Measurements from ENCODE around the gene REEP5. TPM values are rescaled to one million over a fixed set of nuclear protein-coding genes. Genes with fewer than 3 reads are reported as not detected.

Gene REEP5
- total and polyA plus RNA-seq, 2 of the 8 experiments (the other 6 are each of a cell fraction or from before 2014, with no cell fraction given): 58.3 to 94.3 TPM

DNA sequence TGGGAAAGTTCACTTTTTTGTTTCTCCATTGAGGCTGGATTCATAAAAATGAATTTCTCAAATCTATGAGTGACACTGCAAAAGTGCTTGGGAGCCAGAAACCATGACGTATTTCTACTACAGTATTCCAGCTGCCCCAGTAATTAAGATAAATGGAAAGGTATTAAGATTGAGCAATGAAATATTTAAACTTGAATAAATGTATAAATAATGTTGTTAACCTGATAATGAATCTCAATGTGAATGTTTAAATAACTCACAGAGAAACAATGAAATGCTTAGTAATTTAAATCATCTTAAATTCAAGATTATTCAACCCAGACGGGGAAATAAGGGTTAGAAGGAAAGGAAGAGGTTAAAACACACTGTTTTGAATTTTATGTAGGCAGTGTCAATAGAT is 72.1 kb downstream of the REEP5 start (continued):
- no peak for TF ChIP-seq CBX5 (IDR thresholded peaks at IDR 0.05; ENCODE audit: low read depth, low read length)
